ENCODE measurements around the gene GAS2. TPM values are rescaled to one million over a fixed set of nuclear protein-coding genes. Genes with fewer than 3 reads are reported as not detected.

GAS2 gene
- total RNA-seq, 5 donors from 2014 or later (not counting 1 experiment from before 2014, with no cell fraction given), result 2.1 to 4.2 (median 2.6) TPM

DNA sequence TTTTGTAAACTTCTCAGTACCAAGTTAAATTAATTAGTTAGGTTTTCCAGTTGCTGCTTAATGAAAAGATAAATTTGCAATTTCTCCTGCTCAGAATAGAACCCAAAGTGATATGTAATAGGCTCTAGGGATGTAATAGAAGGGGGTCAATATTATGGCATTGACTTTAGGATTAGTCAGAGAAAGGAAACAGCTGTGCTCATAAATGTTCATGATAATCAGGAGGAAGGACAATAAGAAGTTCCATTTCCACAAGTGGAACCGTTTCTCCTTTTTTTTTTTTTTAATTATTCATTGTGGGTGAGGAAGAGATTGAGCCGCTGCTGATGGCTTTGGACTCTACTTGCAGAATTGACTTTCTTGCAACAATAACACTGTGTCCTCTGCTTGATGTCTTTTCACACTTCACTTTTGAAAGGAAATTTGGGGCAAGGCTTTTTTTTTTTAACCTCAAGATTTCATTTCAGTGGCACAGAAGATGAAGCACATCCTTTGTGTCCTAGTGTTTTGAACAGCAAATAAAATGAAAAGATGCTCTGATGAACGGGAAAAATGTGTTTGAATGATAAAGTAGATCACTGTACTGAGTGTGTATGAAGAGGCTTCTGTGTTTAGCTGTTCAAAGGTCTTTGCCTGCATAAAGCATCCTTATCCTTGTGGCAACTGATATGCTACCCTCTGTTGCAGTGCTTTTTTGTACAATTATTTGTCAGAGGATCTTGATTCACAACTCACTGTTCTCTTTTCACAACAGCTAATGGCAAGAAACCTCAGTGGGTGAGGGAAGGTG is 62.4 kb downstream of the GAS2 start:
- Histone ChIP-seq H3K4me3 (ENCODE audit: control insufficient read depth in 1 of 2, extremely low read depth in 1 of 2, low read length in 1 of 2) (no peak overlapping the region), H3K27ac (ENCODE audit: low read length) (no peak overlapping the region), H3K27me3 (replicated peaks in 1 of 2; ENCODE audit: control insufficient read depth in 2 of 2, extremely low read depth in 1 of 2, insufficient read depth in 2 of 2, low read length in 1 of 2) (no peaks in the 10 kb centered on the region), H3K4me1 (ENCODE audit: control insufficient read depth in 1 of 2, extremely low read depth in 1 of 2, insufficient read depth in 2 of 2, low read length in 2 of 2) (no peaks in the 10 kb centered on the region), H3K36me3 (ENCODE audit: control insufficient read depth in 2 of 2, extremely low read depth in 1 of 2, insufficient read depth in 1 of 2, low read length in 1 of 2) (no peaks in the 10 kb centered on the region), H3K9me3 (no peaks in the 10 kb centered on the region)
- H3K4me1 Mint-ChIP-seq, result no peaks in the 10 kb centered on the region
- no peaks in the 10 kb centered on the region for H3K36me3 Mint-ChIP-seq
- no peak overlapping the region for H3K27ac Mint-ChIP-seq
- 33% methylated on average over 1 of the region's 3 CpGs for WGBS (ENCODE audit: insufficient coverage)
- no peak for ATAC-seq (replicated peaks in 1 of 4)
- DNase-seq, result no peak
- peaks cover 0 to 4% of the 10 kb centered on the region in 2 donors for H3K27me3 Mint-ChIP-seq
- CTCF ChIA-PET, result no interaction called here
- H3K4me3 Mint-ChIP-seq, result no peak overlapping the region
- POLR2A ChIA-PET, result no interaction called here
- no peaks in the 10 kb centered on the region for H3K9me3 Mint-ChIP-seq

DNA sequence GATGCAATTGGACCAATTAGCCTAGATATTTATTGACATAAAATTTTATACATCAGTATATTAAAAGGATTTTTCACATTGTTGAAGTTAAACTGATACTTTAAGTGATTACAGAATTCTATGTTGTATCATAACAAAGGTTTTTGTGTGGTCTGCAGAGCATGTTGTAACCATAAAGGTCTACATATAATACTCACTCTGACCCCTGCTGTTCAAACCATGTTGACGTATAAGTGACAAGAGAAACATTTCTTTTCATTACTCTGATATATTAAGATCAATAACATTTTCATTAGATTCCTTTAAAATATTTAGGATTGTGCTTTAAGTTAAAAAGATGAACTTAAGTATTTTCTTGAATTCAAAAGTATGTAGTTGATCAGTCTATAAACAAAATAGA is 63.9 kb downstream of the GAS2 start:
- no peaks in the 10 kb centered on the region for H3K36me3 ChIP-seq (ENCODE audit: control insufficient read depth in 2 of 2, extremely low read depth in 1 of 2, insufficient read depth in 1 of 2, low read length in 1 of 2)
- DNase-seq (peak in 3 of 35 experiments; percentile 3 to 49 (median 7)), ATAC-seq (replicated peaks in 1 of 4) (peak in 1 of 4 experiments; percentile 43)
- no peak overlapping the region for H3K27ac ChIP-seq (ENCODE audit: low read length)
- H3K27me3 Mint-ChIP-seq, result peaks cover 0 to 4% of the 10 kb centered on the region in 2 donors
- POLR2A ChIA-PET, result no interaction called here
- CTCF ChIA-PET, result interaction anchor here (0.5 to 0.9 kb wide), 2 partner anchors 12 to 60 kb away, joined by 4 to 6 read pairs; no protein-coding TSS in a partner anchor
- no peaks in the 10 kb centered on the region for H3K4me1 Mint-ChIP-seq
- H3K4me1 ChIP-seq (ENCODE audit: control insufficient read depth in 1 of 2, extremely low read depth in 1 of 2, insufficient read depth in 2 of 2, low read length in 2 of 2), result no peaks in the 10 kb centered on the region
- H3K27ac Mint-ChIP-seq, result no peak overlapping the region
- H3K4me3 ChIP-seq (ENCODE audit: control insufficient read depth in 1 of 2, extremely low read depth in 1 of 2, low read length in 1 of 2), result no peak overlapping the region
- no CpG with 5 or more reads among the region's 1 CpG for whole genome bisulfite sequencing (ENCODE audit: insufficient coverage)
- H3K27me3 ChIP-seq (replicated peaks in 1 of 2; ENCODE audit: control insufficient read depth in 2 of 2, extremely low read depth in 1 of 2, insufficient read depth in 2 of 2, low read length in 1 of 2), result no peaks in the 10 kb centered on the region
- no peaks in the 10 kb centered on the region for H3K9me3 ChIP-seq
- H3K36me3 Mint-ChIP-seq, result no peaks in the 10 kb centered on the region
- no peaks in the 10 kb centered on the region for H3K9me3 Mint-ChIP-seq
- H3K4me3 Mint-ChIP-seq, result no peak overlapping the region

DNA sequence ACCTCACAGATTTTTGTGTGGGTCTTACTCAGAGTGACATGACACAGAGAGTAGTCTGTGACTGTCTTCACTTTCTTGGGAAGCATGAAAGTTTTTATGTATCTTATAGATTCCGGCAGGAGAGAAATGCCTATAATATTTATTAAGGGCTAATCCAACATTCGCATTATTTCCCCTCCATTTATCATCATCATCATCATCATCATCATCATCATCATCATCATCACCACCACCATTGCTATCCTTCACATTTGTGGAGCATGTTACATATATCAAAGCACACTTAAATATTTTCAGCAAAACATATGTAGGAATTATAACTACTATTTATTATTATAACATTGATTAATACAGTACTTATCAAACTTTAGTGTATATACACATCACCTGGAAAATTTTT is 66.2 kb downstream of the GAS2 start:
- Histone ChIP-seq H3K27ac (ENCODE audit: low read length) (no peak overlapping the region), H3K4me3 (ENCODE audit: control insufficient read depth in 1 of 2, extremely low read depth in 1 of 2, low read length in 1 of 2) (no peak overlapping the region), H3K36me3 (ENCODE audit: control insufficient read depth in 2 of 2, extremely low read depth in 1 of 2, insufficient read depth in 1 of 2, low read length in 1 of 2) (no peaks in the 10 kb centered on the region), H3K9me3 (no peaks in the 10 kb centered on the region), H3K27me3 (replicated peaks in 1 of 2; ENCODE audit: control insufficient read depth in 2 of 2, extremely low read depth in 1 of 2, insufficient read depth in 2 of 2, low read length in 1 of 2) (no peaks in the 10 kb centered on the region), H3K4me1 (ENCODE audit: control insufficient read depth in 1 of 2, extremely low read depth in 1 of 2, insufficient read depth in 2 of 2, low read length in 2 of 2) (no peaks in the 10 kb centered on the region)
- DNase-seq (no peak), ATAC-seq (replicated peaks in 1 of 4) (no peak)
- CTCF ChIA-PET, result interaction anchor here in 1 of 2 donors (1.0 kb wide), 1 partner anchor 76 kb away, joined by 3 read pairs; no protein-coding TSS in a partner anchor
- WGBS (ENCODE audit: insufficient coverage), result no CpG with 5 or more reads among the region's 2 CpGs
- POLR2A ChIA-PET, result no interaction called here
- Mint-ChIP-seq H3K4me3 (no peak overlapping the region), H3K27ac (no peak overlapping the region), H3K9me3 (no peaks in the 10 kb centered on the region), H3K27me3 (peaks cover 0 to 5% of the 10 kb centered on the region in 2 donors), H3K4me1 (no peaks in the 10 kb centered on the region), H3K36me3 (no peaks in the 10 kb centered on the region)

DNA sequence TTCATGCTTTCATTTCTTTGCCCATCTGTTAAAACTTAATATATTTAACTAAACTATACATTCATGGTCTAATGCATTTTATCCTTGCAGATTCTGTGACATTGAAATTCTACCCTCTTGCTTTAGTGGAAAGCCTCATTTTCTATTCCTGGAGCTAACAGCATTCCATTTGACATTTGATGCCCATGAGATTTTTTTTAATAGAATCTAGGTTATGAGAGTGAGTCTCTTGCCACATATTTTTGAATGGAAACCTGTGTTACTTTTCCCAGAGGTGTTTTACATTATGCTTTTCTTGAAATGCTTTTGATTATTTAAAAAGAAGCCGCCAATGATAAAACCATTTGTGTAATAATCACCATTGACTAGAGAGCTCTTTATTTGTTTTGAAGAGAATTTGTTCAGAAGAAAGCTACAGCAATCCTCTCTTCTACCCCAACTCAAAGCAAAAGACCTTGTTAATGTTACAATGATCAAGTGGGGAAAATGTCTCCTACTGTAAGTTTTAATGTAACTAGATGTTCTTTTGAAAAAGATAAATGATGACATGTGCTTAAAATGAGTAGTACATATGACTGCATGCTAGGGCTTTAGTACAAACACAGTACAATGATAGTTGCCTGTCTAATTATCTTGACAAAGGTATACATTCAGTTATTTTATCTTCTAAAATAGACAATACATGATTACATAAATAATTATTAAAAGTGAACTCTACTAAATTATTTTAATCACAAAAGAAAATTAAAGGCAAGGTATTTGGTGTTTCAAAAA is 67.3 kb downstream of the GAS2 start:
- POLR2A ChIA-PET, result no interaction called here
- Histone ChIP-seq H3K27me3 (replicated peaks in 1 of 2; ENCODE audit: control insufficient read depth in 2 of 2, extremely low read depth in 1 of 2, insufficient read depth in 2 of 2, low read length in 1 of 2) (no peaks in the 10 kb centered on the region), H3K4me3 (ENCODE audit: control insufficient read depth in 1 of 2, extremely low read depth in 1 of 2, low read length in 1 of 2) (no peak overlapping the region), H3K36me3 (ENCODE audit: control insufficient read depth in 2 of 2, extremely low read depth in 1 of 2, insufficient read depth in 1 of 2, low read length in 1 of 2) (no peaks in the 10 kb centered on the region), H3K27ac (ENCODE audit: low read length) (no peak overlapping the region), H3K9me3 (no peaks in the 10 kb centered on the region), H3K4me1 (ENCODE audit: control insufficient read depth in 1 of 2, extremely low read depth in 1 of 2, insufficient read depth in 2 of 2, low read length in 2 of 2) (no peaks in the 10 kb centered on the region)
- Mint-ChIP-seq H3K36me3 (no peaks in the 10 kb centered on the region), H3K27ac (no peak overlapping the region), H3K4me1 (no peaks in the 10 kb centered on the region), H3K27me3 (peaks cover 0 to 9% of the 10 kb centered on the region in 2 donors), H3K9me3 (no peaks in the 10 kb centered on the region), H3K4me3 (no peak overlapping the region)
- no peak for ATAC-seq (replicated peaks in 1 of 4)
- no CpG with 5 or more reads among the region's 1 CpG for WGBS (ENCODE audit: insufficient coverage)
- DNase-seq, result no peak
- CTCF ChIA-PET, result interaction anchor here in 1 of 2 donors (1.0 kb wide), 1 partner anchor 77 kb away, joined by 3 read pairs; no protein-coding TSS in a partner anchor

DNA sequence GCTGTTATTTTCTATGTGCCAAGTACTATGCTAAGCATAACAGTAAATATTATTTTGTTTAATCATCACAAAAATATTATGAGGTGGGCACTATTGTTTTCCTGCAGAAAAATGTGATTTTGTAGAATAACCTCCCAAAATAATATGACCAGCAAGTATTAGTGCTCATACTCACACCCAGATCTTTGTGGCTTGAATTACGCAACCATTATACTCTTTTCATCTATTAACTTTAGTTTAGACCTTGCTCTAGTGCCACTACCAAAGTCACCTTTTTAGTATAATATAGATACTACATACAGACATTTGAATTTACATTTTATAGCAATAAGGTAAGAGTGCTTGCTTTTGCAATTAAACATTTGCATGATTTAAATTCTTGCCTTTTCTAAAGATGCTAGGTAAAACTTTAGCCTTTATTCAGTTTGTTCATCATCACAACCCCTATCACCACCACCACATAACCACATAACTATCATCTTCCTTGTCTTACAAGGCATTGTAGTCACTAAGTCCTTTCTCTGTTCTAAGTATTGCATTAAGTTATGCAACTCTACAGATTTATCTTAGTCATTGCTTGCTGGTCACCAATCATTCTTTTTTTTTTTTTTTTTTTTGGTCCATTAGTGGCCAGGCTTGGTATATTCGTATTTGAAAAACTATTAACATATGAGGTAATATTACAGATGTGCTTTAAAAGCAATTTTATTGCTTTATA is 68.4 kb downstream of the GAS2 start:
- Mint-ChIP-seq H3K9me3 (no peaks in the 10 kb centered on the region), H3K4me1 (no peaks in the 10 kb centered on the region), H3K27me3 (peaks cover 0 to 9% of the 10 kb centered on the region in 2 donors), H3K36me3 (no peaks in the 10 kb centered on the region), H3K27ac (no peak overlapping the region), H3K4me3 (no peak overlapping the region)
- Histone ChIP-seq H3K27me3 (replicated peaks in 1 of 2; ENCODE audit: control insufficient read depth in 2 of 2, extremely low read depth in 1 of 2, insufficient read depth in 2 of 2, low read length in 1 of 2) (no peaks in the 10 kb centered on the region), H3K4me1 (ENCODE audit: control insufficient read depth in 1 of 2, extremely low read depth in 1 of 2, insufficient read depth in 2 of 2, low read length in 2 of 2) (no peaks in the 10 kb centered on the region), H3K36me3 (ENCODE audit: control insufficient read depth in 2 of 2, extremely low read depth in 1 of 2, insufficient read depth in 1 of 2, low read length in 1 of 2) (no peaks in the 10 kb centered on the region), H3K9me3 (no peaks in the 10 kb centered on the region), H3K4me3 (ENCODE audit: control insufficient read depth in 1 of 2, extremely low read depth in 1 of 2, low read length in 1 of 2) (no peak overlapping the region), H3K27ac (ENCODE audit: low read length) (no peak overlapping the region)
- no CpG with 5 or more reads among the region's 2 CpGs for WGBS (ENCODE audit: insufficient coverage)
- POLR2A ChIA-PET, result no interaction called here
- CTCF ChIA-PET, result no interaction called here
- ATAC-seq (replicated peaks in 1 of 4) (no peak), DNase-seq (no peak)

DNA sequence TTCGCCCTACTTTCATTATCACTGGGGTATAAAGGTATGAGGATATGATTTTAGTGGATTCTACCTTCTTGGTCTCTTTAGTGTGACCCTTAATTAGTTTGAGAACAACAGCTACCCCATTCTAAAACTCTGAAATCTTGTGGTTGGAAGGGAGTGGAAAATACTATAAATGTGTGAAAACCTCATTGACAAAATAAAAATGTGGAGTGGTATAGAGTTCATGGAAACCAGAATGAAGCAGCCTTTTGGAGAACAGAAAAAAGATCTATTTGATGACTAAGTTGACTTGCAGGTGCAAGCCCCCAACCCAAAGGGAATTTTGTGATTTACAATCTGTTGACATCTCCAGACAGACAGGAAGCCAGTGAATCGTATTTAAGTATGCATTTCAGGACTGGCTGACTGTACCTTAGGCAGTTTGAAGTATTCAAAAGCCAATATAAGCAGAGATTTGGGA is 75.8 kb downstream of the GAS2 start:
- peaks cover 7 to 14% of the 10 kb centered on the region in 2 donors for H3K27me3 Mint-ChIP-seq
- no peak overlapping the region for H3K4me3 Mint-ChIP-seq
- no CpG with 5 or more reads among the region's 2 CpGs for WGBS (ENCODE audit: insufficient coverage)
- no peaks in the 10 kb centered on the region for H3K27me3 ChIP-seq (replicated peaks in 1 of 2; ENCODE audit: control insufficient read depth in 2 of 2, extremely low read depth in 1 of 2, insufficient read depth in 2 of 2, low read length in 1 of 2)
- ChIA-PET POLR2A (no interaction called here), CTCF (interaction anchor here in 1 of 2 donors (0.5 kb wide), 1 partner anchor 40 kb away, joined by 6 read pairs; no protein-coding TSS in a partner anchor)
- H3K4me1 Mint-ChIP-seq, result no peaks in the 10 kb centered on the region
- no peak for DNase-seq
- H3K36me3 ChIP-seq (ENCODE audit: control insufficient read depth in 2 of 2, extremely low read depth in 1 of 2, insufficient read depth in 1 of 2, low read length in 1 of 2), result no peaks in the 10 kb centered on the region
- H3K27ac Mint-ChIP-seq, result no peak overlapping the region
- H3K27ac ChIP-seq (ENCODE audit: low read length), result no peak overlapping the region
- H3K4me1 ChIP-seq (ENCODE audit: control insufficient read depth in 1 of 2, extremely low read depth in 1 of 2, insufficient read depth in 2 of 2, low read length in 2 of 2), result no peaks in the 10 kb centered on the region
- no peaks in the 10 kb centered on the region for H3K9me3 Mint-ChIP-seq
- no peak overlapping the region for H3K4me3 ChIP-seq (ENCODE audit: control insufficient read depth in 1 of 2, extremely low read depth in 1 of 2, low read length in 1 of 2)
- H3K36me3 Mint-ChIP-seq, result no peaks in the 10 kb centered on the region
- H3K9me3 ChIP-seq, result no peaks in the 10 kb centered on the region
- no peak for ATAC-seq (replicated peaks in 1 of 4)

All from T-cell (primary cell).